Pons (tissue), 1 donor: ENCODE data around the gene GXYLT2.
A peak's percentile ranks its signal among the peaks of the same experiment; 100 is the strongest.
"Not testable (repeated sequence)": the region's sequence is repeated elsewhere in the genome, so short reads cannot be mapped to it uniquely, and the experiment has no call there.

Experiments
- DNase-seq: peaks from one replicate; pipeline ENCODE4 v3.0.0-alpha.2; 2016; ENCODE audit warnings: low spot score

The GXYLT2 gene

DNA sequence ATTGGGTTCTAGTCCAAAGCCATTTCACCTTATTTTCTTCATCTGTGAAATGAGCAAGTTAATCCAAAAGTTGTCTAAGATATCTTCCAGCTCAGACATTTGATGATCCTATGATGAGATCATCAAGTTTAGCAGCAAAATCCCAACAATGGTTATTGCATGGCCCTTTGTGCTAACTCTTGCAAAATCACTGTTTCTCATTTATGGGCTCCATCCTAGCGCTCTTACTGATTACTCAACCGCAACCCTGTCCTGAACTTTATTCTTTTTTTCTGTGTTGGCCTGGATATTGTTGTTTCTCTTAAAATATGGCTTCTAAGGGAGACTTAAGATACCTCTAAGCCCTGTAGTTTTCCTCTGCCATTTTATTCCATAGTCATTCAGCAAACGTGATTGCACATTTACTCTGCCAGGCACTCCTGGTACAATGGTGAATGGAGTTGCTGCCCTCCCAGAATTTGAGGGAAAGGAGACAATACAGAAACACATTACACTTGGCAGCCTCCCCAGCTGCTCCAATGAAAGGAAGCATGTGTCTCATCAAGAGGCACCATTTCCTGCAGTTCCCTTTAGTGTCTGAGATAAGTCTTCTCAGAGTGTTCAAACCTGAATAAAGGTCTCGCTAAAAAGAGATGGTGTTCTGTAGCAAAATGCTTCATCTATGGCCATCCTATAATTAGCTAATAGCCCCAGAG lies 4.4 kb downstream of the GXYLT2 start:
- DNase-seq = peak; percentile 98

DNA sequence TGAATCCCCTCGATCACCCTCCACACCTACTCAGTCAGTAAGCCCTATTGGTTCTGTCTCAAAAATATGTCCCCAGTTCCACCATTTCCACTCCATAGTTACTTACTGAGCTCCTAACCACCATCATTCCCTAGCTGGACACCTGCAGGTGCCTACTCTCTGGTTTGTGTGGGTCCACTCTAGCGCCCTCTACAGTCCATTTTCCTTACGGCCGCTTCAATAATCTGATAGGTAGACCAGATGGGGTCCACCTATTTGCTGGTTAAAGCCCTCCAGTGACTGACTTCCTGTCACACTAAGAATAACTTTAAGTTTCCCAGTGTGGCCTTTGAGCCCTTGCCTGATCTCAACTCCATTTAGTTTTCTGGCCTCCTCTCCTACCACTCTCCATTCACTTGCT lies 5.0 kb downstream of the GXYLT2 start:
- peak; percentile 47 for DNase-seq

DNA sequence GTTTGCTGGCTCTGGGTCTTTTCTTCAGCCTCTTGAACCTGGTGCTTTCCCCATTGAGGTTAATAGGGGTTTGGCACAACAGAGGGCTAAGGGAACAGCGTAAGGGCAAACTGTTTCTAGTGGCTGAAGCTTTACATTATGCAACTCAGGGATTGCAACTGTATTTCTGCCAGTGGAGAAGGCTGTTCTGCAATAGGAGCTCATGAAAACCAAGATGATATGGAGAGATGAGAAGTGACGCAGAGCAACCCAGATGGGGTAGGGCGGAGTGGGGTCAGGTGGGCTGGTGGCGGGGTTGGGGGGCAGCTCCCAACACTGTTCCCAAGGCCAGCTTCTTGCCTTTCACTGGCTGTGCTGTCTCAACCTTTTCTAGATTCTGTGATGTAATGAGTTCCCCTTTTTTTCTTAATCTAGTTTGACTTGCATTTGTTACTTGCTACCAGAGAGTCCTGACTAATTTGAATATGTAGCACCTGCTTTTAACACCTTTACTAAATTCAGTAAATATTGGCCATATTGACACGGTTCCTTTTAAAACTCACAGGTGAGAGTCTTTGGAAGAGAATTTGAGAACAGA lies 7.2 kb downstream of the GXYLT2 start:
- no peak for DNase-seq

DNA sequence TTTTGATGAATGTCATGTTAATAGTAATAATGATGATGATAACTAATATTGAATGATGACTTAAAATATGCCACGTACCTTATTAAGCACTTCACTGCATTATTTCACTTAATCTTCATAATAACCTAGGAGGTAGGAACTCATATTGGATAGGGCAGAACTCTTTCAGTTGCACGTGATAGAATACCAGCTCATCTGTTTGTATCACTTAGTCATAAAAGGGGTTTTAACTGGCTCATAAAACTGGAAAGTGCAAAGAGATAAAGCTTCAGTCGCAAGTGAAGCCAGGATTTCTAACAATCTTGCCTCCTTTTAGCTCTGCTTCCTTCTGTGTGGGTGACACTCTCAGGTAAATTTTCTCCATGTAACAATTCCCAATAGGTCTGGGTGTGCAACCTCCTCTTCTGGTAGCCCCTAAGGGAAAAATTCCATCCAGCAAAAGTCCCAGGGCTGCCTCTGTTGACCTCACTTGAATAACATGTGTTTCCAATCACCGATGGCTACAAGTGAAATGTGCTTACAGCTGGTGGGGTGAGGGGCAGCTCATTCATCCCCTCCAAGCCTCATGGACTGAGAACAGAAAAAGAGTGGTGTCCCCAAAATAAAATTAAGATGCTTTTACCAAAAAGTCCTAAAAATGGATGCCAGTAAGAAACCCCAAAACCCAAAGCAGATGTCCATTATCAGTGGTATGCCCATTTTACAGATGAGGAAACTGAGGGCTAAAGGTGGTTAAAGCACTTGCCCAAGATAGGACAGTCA lies 9.3 kb downstream of the GXYLT2 start:
- DNase-seq = no peak

DNA sequence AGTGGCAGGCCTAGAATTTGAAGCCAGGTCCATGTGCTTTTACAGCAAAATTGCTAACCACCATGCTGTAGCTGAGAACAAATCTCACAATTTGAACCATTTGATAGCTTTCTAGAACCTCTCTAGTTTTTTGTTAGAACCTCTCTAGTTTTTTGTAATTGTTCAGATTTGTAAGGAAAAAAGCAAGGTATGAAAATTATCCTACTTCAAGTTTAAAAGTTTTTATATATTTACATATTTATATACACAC lies 9.8 kb downstream of the GXYLT2 start:
- no peak for DNase-seq

DNA sequence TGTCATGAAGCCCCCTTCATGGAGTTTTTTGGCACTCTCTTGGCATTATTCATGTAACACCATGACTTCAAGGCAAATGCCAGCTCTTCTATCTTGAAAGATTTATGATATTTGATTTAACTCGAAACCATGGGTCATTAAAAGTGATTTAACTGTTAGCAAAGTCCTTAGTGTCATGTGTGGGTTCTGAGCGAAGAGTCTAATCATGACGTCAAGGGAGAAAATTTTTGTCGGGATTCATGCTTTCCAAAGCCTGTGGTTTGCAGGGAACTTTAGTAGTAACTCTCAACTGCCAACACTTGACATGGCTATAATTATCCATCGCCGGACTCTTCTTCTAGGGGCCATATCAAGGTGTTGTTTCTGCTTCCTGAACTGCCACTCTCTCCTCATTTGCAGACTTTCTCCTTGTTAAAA lies 11.5 kb downstream of the GXYLT2 start:
- no peak for DNase-seq

DNA sequence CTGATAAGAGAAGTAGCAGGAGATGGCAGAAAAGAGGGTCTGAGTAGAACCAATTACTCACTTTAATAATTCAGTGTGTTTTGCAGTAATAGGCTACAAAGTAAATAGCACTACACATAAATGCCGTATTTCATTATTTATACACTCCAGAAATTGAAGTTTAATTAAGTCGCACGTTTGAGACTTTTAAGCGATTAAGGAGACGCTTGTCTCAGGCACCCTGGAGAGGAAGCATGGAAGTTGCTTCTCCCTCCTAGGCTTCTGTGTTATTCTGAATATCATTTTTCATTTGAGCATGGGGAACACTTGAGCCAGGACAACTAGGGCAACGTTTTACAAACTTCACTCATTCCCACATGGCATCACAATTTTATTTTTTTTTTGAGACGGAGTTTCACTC lies 12.2 kb downstream of the GXYLT2 start:
- DNase-seq = no peak

DNA sequence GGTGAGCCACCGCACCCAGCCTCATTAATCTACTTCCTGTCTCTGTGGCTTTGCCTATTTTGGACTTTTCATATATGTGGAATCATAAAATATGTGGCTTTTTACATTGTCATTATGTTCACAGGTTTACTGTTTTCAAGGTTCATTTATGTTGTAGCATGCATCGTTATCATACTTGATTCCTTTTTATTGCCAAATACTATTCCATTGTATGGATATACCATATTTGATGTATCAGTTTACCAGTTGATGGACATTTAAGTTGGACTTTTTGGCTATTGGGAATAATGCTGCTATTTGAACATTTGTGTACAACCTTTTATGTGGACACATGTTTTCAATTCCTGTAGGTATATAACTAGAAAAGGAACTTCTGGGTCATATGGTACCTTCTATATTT lies 14.0 kb downstream of the GXYLT2 start:
- no peak for DNase-seq

DNA sequence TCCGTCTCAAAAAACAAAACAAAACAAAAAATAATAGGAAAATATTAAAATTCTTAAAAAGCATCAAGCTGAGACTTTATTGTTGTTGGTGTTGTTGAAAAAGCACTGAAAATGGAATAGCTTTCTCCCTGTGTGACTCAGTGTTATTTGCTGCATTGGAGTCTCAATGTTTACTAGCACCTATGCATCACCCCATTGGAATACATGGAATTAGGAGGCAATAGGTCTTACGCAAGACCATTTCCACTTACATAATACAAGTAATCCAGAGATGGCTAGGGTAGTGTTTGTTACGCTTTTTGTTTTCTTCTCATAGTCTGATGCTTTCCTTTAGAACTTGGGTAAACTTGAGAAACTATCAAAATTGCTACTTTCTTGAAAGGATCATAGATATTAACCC lies 15.2 kb downstream of the GXYLT2 start:
- no peak for DNase-seq

DNA sequence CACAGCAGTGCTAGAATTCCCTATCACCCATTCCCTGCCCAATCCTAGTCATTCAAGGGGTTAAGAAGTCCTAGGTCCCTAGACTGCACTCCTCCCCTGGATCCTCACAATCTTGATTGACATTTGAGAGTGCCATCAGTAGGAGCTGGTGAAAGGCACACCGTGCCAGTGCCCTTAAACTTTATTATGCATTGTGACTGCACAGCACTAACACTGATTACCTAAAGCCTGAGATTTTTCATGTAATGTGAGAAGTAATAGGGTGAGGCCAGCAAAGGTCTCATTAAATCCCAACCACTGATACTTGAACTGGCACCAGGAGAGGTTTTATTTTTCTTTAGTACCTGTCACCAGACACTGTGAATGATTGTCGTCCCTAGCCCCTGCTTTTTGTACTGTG lies 16.3 kb downstream of the GXYLT2 start:
- DNase-seq = no peak

DNA sequence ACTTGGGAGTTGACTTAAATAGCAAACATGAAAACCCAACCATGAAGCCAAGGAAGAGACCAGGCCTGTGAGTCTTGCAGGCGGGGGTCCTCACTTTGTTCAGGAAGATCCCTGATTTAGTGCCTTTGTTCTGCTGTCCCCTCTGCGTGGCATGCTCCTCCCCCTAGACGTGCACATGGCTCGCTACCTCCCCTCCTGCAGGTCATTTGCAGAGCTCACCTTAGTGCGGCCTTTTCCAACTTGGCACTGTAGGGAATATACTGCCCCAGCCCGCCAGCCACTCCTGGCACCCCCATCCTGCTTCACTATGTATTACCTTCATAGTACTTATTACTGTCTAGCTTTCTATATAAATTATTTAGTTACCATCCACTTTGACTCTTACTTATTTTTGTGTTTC lies 18.3 kb downstream of the GXYLT2 start:
- DNase-seq = no peak

DNA sequence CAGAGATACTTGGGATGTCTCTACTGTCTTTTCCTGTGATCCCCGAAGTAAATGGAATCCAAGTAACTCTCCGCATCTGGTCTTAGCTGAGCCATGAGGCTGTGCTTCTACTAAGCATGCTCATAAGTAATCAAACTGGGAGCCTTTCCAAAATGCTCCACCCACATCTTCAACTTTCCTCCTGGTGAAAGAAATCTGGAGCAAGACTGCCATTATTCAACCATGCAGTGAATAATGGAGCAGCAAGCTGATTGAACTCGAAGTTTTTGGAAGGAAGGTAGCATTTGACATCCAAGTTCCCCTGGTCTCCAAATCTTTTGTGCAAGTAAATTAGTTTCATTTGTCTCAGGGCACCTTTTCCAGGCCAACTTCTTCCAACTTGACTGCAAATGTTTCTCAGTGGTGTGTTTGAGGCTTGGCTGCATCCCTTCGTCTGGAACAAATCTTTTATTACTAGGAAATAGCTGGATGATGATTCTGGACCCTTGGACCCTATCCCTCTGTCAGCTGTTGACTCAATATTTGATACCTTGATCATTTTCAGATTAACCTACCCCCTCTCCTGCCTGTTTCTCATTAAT lies 19.4 kb downstream of the GXYLT2 start:
- DNase-seq = peak; percentile 45

DNA sequence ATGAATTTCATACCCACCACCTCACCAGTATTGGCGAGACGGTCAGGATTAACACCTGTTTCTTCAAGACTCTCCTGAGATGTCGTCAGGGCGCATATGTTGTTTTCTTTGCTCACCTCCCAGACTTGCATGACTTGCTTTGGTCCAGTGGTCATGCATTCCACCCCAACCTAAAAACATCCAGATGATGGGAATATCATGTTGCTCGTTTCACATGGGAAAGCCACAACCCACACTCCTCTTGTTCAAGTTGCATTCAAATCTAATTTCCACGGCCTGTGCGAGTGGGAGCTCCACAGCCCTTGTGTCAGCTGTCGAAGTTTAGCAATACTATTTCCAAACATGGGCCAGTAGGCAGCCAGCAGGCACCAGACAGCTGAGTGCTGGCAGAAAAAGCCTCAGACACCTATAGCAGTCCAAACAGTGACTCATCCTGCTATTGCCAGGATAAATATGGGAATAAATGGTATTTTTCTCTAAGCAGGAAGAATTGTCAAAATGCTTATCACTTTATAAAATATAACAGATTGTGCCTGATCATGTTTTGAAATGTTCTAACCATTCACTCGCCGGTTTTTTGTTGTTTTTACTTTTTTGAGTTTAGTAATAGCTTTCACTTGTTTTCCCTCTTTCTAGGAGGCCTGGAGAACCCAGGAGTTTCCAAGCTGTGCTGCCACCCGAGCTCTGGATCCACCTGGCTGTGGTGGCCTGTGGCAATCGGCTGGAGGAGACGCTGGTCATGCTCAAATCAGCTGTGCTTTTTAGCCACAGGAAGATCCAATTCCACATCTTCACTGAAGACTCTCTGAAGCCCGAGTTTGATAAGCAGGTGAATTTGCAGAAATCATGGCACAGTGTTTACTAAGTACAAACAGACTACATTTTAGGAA lies 20.1 kb downstream of the GXYLT2 start:
- peak; percentile 7 for DNase-seq

DNA sequence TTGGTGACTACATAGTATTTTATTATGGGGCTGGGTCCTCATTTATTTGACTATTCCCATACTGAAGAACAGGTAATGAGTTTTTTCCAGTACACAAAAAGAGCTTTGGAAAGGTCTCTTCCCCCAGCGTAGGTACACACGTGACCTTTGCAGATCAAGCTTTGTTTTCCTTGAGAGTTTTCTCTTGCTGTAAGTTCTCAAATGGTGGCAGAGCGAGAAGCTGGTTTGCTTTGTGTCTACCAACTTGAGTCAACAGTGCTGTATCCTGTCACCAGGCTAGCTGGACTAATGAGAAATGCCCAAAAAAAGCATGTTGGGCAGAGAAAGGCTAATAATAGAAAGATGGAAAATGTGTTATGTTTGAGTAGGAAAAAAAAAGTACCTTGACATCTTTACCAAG lies 21.7 kb downstream of the GXYLT2 start:
- DNase-seq = no peak

DNA sequence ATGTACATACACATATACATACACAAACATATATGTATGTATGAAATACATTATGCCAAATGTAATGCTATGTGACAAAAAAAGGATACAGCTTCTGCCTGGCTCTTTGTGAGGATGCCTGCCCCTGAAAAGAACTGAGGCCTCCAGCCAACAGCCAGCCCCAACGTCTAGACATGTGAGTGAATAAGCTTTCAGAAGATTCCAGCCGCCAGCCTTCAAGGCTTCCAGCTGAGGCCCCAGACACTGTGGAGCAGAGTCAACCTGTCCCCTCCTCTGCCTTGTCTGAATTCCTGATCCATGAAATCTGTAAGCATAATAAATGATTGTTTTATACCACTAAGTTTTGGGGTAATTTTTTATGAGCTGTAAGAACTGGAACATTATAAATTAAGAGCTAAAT lies 24.7 kb downstream of the GXYLT2 start:
- no peak for DNase-seq

DNA sequence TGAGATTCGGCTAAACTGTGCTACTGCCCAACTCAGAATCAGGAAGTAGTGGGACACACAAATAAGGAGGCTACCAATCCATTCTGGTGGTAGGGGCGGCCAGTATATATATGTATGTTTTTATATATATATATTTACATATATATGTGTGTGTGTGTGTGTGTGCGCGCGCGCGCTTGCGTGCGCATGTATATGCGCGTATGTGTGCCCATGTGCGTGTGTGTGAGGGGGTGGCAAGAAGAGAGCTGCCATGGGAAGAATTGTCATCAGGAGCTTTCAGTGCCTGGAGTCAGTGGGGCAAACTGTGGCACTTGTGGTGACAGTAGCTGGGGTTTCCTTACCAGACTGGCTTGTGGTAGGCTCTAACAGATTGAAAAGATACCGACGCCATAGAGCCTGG lies 26.5 kb downstream of the GXYLT2 start:
- no peak for DNase-seq

DNA sequence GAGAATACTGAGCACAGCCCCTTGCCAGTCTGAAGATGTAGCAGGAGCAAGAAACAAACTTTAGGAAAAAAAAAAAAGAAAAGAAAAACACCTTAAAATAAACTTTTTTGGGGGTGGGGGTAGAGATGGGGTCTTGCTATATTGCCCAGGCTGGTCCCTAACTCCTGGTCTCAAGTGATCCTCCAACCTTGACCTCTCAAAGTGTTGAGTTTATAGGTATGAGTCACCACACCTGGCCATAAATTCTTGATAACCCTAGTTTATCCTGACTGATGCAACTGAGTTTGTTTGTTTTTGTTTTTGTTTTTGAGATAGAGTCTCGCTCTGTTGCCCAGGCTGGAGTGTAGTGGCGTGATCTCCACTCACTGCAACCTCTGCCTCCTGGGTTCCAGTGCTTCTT lies 28.4 kb downstream of the GXYLT2 start:
- DNase-seq = no peak

DNA sequence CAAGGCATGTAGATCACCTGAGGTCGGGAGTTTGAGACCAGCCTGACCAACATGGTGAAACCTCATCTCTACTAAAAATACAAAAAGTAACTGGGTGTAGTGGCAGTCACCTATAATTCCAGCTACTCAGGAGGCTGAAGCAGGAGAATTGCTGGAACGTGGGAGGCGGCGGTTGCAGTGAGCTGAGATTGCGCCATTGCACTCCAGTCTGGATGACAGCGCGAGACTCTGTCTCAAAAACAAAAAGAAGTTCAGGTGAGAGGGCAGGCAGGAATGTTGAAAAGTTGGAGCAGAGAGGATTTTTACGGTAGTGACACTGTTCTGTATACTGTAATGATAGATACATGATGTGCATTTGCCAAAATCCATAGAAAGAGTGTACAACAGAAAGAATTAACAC lies 31.7 kb downstream of the GXYLT2 start:
- DNase-seq = no peak

DNA sequence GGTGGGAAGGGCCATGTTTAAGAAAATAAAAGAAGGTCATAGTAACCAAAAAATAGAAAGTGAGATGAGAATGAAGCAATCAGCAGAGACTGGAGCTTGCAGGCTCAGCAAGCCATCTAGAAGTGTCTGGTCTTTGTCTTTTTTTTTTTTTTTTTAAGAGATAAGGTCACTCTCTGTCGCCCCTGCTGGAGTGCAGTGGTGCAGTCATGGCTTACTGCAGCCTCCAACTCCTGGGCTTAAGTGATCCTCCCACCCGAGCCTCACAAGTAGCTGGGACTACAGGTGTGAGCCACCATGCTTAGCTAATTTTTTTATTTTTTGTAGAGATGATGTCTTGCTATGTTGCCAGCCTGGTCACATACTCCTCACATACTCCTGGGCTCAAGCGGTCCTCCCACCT lies 36.2 kb downstream of the GXYLT2 start:
- no peak for DNase-seq

DNA sequence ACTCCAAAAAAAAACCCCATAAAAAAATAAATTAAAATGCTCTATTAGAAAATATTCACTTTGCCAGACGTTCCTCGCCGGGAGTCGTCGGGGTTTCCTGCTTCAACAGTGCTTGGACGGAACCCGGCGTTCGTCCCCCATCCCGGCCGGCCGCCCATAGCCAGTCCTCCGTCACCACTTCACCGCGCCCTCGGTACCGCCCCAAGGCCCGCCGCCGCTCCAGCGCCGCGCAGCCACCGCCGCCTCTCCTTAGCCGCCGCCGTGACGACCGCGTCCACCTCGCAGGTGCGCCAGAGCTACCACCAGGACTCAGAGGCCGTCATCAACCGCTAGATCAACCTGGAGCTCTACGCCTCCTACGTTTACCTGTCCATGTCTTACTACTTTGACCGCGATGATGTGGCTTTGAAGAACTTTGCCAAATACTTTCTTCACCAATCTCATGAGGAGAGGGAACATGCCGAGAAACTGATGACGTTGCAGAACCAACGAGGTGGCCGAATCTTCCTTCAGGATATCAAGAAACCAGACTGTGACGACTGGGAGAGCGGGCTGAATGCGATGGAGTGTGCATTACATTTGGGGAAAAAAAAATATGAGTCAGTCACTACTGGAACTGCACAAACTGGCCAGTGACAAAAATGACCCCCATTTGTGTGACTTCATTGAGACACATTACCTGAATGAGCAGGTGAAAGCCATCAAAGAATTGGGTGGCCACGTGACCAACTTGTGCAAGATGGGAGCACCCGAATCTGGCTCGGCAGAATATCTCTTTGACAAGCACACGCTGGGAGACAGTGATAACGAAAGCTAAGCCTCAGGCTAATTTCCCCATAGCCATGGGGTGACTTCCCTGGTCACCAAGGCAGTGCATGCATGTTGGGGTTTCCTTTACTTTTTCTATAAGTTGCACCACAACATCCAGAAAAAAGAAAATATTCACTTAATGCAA lies 41.2 kb downstream of the GXYLT2 start:
- not testable (repeated sequence) for DNase-seq

DNA sequence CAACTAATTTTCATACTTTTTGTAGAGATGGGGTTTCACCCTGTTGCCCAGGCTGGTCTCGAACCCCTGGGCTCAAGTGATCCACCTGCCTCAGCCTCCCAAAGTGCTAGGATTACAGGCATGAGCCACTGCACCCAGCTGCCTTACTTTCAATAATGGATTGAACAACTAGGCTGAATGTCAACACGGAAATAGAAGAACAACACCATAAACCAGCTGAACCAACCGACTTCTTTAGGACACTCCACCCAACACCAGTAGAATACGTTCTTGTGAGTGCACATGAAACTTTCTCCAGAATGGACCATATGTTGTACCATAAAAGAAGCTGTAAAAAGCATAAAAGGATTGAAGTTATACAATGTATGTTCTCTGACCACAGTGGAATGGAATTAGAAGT lies 42.9 kb downstream of the GXYLT2 start:
- no peak for DNase-seq
